GM20431 (cell line): ENCODE results near the gene MYL6B.
"Not testable (repeated sequence)": the region's sequence is repeated elsewhere in the genome, so short reads cannot be mapped to it uniquely, and the experiment has no call there.

Source experiments
- in situ Hi-C: fragments of 300-500 bp; cut with MseI, MboI; formaldehyde crosslinking; loops from one replicate; pipeline ENCODE4 v1.15.0; 2020; ENCODE audit warnings: low sequenced_read_pairs; ENCODE audit not compliant: unreplicated experiment

Gene MYL6B

GRCh38 chr12:56151672-56152131 is 685 bp upstream of the MYL6B start:
- in situ Hi-C loops: no loop called here

- in situ Hi-C loops: no loop called here
These were observed 630 bp downstream of the MYL6B start for GRCh38 chr12:56152756-56153677.

DNA sequence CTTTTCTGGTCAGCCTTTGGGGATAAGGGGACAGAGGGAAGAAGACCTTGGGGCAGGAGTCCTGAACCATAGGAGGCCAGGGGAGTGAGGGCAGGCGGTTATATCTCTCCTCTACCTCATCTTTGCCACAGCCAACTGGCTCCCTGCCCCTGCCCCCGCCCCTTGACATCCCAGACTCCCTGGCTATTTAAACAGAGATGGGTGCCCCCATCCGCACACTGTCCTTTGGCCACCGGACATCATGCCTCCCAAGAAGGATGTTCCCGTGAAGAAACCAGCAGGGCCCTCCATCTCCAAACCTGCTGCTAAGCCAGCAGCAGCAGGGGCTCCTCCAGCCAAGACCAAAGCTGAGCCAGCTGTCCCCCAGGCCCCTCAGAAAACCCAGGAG is 1.3 kb downstream of the MYL6B start:
- in situ Hi-C loops: no loop called here

DNA sequence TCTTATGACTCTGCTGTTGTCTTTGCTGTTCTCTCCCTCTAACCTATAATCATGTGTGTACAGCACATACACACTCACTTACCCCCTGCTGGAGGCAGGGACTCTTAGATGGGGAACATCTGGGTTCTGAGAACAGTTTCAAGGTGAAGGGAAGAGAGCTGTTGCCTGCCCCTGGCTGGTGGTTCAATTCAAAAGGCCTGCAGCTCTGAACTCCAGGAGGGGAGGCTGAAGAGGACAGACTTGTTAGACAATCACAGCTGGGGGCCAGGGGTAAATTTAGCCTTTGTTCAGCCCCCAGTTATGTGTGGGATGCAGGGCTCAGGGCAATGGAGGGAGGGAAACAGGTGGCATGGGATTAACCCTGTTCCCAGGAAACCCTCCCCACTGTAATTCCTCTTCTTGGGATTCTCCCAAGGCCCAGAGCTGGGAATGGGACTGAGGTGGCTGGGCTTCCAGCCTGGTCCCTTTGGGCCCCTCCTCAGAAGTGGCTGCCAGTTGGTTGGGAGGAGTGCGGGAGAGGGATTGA is 1.9 kb downstream of the MYL6B start:
- in situ Hi-C loops: no loop called here

- in situ Hi-C loops: no loop called here
These were observed 2.4 kb downstream of the MYL6B start for GRCh38 chr12:56154818-56155217.

- in situ Hi-C loops: no loop called here
These were observed 3.0 kb downstream of the MYL6B start for GRCh38 chr12:56155256-56155845.

DNA sequence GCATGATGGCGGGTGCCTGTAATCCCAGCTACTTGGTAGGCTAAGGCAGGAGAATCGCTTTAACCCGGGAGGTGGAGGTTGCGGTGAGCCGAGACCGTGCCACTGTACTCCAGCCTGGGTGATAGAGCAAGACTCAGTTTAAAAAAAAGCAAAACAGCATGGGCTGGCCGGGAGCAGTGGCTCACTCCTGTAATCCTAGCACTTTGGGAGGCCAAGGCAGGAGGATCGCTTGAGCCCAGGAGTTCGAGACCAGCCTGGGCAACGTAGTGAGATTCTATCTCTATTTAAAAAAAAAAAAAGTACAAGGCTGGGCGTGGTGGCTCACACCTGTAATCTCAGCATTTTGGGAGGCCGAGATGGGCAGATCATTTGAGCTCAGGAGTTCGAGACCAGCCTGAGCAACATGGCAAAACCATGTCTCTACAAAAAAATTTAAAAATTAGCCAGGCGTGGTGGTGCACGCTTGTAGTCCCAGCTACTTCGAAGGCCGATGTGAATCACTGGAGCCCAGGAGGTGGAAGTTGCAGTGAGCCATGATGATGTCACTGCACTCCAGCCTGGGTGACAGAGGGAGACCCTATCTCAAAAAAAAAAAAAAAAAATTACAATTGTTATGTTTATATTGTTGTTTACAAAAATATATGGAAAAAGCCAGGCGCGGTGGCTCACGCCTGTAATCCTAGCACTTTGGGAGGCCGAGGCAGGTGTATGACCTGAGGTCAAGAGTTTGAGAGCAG is 4.2 kb downstream of the MYL6B start:
- in situ Hi-C loops: not testable (repeated sequence)

GRCh38 chr12:56157201-56158028 is 5.0 kb downstream of the MYL6B start:
- in situ Hi-C loops: no loop called here

DNA sequence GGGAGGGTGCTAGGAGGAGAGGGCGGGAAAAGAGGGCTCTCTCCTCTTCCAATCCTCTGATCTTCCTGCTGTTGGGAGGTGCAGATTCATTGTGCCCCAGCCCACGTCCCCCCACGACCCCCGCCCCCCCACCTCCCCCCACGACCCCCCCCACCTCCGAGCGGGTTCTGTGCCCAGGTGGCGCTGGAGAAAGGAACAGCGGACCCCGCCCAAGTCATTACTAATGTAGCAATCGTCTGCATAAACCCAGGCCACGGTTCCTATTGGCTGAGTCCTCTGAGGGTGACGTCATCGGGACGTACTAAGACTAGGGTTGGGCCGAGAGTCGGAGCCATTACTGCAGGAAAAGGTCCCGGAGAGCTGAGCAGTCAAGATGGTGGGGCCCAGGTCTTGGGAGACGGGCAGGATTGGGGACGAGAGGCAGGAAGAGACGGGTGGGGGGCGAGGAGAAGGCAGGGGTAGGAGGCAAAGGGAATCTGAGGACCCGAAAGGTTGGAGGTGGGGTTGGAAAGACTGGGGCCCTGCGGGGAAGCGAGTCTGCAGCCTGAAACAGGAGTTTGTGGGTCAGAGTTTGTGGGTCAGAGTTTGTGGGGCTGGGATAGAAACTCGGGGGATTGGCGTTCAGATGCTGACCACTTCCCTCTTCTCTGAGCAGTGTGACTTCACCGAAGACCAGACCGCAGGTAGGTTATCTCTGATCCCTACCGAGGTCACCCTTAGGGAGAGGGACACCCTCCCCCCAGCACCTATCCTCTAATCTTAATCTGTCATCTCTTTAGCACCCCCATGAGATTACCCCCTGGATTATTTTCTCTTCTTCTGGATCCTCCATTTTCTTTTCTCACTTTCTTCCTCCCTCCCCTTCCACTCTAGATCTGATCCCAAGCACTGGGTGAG is 5.9 kb downstream of the MYL6B start, which contains the start of gene MYL6:
Gene MYL6, plus strand, starts transcription at position 331 of the 897 bp plus-strand sequence. Its CDS starts 43 bp downstream, at position 374.
- in situ Hi-C loops: no loop called here

GRCh38 chr12:56158926-56159461 is 6.6 kb downstream of the MYL6B start:
- in situ Hi-C loops: no loop called here

GRCh38 chr12:56159482-56160192 is 7.2 kb downstream of the MYL6B start:
- in situ Hi-C loops: no loop called here

DNA sequence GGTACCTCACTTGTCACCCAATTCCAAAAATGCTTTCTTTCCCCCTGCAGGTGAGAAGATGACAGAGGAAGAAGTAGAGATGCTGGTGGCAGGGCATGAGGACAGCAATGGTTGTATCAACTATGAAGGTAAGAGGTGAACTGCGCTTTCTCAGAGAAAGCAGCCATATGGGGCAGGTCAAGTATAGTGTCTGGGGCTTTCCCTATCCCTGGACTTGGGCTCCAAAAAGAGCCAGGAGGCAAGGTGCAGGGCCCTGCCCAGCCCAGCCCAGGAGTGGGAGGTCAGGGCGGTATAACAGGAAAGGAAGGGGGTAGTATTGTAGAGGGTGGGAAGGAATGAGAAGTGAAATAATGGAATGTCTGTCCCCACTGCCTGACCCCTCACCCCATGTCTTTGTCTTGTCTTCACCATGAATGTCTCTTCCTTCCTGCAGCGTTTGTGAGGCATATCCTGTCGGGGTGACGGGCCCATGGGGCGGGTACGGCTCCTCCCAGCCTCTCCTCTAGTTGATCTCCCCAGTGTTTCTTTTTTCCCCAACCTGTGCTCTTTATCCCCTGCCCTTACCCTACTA is 7.9 kb downstream of the MYL6B start:
- in situ Hi-C loops: no loop called here

DNA sequence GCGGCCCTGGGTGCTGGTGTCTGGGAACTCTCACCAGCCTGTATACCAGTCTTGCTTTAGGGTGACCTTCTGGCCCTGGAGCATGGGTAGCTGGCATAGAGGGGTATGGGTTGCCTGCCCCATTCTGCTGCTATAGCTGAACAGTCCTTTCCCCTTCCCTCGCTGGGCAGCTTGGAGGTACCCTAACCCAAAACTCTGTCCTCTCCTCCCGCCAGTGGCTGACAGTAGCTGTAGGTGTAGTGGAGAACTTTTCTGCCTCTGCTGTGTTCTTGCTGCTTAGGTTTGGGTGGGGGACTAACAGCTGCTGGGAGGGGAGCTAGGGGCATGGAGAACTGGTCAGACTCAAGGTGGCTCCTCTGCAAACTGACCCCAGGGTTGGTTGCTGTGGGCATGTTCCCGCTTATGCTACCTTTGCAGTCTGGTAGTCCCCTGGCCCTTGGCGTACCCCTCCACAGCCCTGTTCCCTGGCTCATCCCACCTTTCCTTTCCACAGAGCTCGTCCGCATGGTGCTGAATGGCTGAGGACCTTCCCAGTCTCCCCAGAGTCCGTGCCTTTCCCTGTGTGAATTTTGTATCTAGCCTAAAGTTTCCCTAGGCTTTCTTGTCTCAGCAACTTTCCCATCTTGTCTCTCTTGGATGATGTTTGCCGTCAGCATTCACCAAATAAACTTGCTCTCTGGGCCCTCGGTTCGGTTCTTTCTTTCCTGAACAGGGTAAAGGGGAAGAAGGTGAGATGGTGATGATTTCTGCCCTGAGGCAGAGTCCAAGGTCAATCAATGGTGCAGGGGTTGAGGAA is 8.7 kb downstream of the MYL6B start:
- in situ Hi-C loops: no loop called here

DNA sequence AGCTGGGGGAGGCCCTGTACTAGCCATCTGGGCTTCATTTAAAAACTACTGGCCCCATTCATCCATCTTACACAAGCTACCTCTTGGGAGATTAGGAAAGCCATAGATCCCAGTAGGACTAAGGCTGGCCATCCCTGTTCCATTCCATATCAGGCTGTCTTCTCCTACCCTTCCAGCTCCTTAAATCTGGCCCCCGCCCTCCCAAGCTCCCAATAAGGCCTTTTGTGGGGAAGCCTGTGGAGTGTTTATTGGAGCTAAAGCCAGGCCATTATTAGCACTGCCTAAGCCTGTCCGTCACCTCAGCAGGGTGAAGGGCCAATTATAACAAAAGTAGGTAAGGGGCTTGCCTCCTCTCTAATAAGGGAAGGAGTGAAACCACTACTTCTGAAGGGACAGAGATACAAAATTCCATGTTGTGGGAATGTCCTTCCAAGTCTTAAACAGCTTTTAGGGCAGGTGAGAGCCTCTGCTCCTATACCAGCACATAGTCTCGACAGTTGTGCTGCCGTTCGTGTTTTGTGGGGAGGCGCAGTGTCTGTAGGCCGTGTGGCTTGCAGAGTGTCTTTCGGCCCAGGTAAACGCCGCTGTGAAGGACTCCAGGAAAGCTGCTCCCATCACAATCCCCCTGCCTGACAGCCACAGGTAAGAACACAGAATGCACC is 9.4 kb downstream of the MYL6B start:
- in situ Hi-C loops: no loop called here

DNA sequence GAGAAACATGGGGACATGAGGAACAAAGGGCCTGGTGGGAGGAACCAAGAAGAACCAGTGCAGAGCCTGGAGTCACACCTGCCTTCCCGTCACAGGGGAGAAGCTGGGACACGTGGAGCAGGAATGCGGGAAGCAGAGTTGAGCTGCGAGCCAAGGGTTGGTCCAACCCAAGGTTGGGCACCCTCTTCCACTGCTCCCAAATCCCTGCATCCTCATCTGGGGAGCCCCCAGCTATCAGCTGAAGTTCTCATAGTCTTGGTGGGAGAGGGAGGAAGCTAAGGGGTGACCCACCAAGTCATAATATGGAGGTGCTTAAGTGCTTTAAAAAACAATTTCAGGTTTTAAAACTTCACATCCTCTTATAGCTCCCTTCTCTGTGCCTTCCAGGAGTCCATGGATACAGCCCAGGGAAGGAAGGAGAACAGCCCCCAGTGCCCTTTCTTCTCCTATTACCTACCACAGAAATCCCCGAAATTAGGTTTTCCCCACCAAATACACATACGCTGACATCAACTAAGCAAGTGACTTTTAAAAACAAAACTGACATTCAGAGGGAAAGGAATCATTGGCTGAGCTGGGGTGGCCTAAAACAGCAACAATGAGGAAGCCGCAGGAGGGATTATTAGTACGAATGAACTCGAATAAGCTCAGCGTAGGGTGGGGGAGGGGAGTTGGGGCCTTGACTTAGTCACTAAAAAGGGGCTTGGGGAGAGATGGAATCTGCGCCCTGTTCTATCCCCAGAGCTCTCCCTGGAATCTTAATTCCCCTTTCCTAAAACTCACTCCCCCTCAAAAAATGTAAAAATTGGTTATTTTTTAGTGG is 10.3 kb downstream of the MYL6B start:
- in situ Hi-C loops: no loop called here
